HG02885 (cell line): ENCODE measurements around the gene TCERG1L.

Source experiments
- ATAC-seq: cut with Tn5 transposase; IDR thresholded peaks from one replicate; pipeline ENCODE4 v1.9.1; 2021; ENCODE audit warnings: mild to moderate bottlenecking; ENCODE audit not compliant: unreplicated experiment, poor library complexity

TCERG1L gene

DNA sequence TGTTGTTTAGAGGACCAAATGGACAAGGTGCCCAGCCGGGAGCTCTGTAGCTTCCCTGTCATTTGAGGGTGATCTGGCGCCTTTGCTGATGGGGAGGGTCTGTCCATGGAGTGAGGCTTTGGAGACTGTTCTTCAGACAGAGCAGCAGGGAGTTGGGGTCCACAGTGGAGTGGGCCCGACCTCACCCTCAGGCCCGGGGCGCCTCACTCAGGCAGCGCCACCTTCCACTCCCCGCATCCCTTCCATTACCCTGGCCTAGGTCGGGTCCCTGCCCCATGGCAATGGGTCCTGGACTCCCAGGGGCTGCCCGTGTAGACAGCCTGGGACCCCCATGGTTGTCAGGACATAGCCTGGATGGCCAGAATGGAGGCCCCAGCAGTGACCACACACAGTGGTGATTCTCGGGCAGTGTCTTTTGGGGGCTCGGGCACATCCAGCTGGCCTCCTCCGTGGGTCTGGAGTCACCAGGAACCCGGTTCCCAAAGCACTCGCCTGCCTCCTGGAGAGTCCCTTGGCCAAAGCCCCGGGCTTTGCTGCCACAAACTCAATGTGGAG, 38.5 kb downstream of the TCERG1L start:
- no peak for ATAC-seq

DNA sequence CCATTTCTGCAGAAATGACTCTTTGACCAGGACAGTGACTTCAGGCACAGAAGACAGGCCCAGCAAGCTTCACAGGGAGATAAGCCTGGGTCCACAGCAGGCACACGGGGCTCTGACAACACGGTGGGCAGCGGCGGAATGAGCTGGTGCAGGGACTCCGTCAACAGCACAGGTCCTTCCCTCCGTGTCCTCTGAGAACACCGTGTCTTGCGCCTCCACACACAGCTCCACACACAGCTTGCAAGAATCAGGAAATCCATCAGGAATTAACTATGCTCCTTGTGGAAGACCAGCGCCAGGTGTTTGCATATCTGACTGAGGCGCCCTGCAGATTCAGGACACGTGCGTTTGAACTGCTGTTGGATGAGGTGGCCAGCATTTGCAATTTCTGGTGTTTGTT, 39.6 kb downstream of the TCERG1L start:
- ATAC-seq: no peak

DNA sequence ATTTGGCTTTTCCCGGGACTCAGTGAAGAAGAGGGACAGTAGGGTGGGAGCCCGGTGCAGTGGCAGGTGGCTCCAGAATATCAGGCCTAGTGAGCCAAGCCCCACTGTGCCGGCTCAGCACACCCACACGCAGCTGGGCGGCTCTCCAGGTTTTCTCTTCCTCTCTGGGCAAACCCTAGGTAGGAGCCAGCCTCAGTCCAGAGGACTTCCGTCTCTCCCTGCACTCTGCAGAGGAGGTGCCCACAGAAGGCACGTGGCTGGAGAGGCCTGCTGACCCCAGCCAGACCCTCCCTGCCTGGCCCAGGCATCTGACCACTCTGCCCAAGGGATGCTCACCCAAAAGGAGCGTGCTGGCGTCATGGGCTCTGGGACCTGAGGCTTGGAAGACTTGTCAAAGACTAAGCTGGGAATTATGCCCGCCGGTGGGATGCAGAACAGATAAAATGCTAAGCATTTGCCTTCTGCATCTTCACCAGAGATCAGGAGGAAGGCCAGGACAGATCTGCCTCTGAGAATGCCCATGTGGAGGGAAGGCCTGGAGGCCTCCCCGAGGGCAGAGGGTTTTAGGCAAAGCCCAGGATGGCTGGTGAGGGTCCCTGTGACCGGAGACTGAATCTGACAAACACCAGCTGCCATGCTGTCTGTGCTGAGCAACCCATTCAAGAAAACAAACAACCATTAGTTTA, 40.2 kb downstream of the TCERG1L start:
- ATAC-seq: no peak

DNA sequence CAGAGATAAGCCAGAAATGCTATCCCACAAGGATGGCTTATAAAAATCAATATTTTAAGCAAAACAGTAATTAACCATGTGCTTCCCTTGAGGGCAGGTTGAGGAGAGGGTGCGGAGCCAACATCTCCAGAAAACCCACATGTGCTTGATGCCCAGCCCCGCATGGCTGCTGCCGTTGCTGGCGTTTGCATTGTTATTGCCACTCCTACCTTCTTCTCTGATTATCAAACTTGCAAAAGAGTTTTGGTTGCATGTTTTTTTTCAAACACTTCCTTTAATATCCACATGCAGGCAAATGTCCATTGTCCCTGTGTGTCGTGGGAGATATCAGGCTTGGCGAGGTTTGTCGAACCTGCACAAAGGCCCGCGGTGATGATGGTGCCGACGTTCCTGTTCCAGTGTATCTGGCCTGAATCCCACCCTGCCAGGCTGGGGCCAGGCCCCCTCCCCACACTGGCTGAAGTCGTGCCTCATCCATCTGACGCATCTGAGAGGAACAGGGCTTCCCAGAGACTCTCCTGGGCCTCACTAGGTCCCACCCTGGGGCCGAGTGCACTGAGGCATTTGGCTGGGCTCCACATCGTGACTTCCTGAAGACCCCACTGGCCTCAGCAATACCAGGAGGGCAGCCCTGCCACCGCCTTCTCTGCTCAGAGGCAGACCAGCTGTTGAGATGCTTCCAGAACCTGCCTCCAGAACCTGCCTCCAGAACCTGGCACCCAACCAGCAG, 40.9 kb downstream of the TCERG1L start:
- ATAC-seq: no peak

DNA sequence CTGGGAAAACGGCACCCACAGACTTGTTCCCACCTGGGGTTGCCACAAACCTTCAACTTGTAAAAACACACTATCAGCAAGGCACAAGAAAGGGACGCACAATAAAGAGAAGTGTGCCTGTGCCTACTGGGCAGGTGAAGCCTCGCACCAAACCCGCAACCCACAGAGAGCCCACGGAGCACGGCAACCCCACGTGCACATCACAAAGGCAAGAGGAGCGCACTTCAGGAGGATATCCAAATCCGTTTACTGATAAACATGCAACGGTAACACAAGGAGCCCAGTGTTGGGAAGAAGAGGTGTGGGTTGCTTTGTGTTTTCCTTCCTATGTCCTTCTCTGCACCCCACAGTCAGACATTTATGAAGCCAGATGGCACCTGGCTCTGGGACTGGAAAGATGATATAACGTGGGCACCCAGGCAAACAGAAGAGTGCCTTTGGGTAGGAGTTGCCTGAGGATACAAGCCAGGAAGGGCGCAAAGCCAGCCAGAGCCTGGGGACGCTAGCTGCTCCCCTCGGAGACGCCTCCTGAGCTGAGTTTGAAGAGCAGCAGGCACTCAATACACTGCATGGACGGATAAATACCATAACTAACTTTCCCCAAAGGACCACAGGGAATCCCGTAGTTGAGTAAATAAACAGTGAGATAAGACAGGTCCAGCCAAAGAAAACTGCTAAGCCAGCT, 41.6 kb downstream of the TCERG1L start:
- no peak for ATAC-seq

DNA sequence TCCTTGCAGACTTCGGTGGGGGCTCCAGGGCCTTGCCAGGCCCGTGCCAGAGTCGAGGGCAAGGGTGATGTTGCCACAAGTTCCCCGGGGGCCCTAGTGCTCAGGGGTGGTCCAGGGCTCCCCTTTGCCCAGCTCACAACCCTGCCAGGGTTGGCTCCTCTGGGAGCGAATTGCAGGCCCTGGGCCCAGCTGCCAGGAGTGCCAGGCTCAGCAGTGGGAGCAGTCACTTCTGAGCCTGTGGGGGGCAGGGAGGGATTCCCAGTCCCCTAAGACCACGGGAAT, 43.8 kb downstream of the TCERG1L start:
- ATAC-seq: no peak

DNA sequence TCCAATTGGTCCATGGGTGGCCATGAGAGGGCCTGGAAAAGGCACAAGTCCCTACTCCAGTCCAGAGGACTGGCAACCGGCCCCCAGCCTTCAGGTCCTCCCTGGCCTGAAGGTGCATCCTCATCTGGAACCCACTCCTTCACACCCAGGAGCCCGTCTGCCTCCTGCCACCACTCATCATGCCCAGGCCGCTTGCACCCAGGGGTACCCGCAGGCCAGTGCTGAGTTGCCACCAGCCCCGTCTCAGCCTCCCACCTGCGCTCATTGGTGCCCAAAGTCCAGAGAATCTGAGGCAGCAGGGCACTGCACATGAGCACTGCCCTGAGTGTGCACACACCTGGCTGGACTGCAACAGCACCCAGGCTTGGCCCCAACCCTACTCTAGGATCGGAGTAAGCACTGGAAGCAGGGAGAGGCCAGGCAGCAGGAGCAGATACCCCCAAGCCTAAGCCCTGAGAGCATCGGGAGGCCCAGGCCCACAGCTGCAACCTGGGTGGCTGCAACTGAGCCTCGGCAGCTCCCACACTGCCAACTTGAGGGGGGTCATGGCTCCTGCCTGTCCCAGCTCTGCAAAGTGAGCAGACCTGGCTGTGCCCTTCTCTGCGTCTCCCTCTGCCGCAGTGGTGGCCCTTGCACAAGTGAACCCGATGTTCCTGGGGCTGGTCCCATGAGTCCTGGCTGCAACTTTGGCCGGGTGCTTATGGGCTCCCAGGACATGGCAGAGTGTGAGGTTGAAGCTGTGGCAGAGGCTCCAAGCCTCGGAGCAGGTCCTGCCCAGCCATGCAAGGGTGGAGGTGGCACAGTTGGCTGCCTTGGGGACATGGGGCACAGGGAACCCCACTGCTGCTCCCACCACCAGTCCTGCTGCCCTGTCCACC, 44.3 kb downstream of the TCERG1L start:
- ATAC-seq: no peak

DNA sequence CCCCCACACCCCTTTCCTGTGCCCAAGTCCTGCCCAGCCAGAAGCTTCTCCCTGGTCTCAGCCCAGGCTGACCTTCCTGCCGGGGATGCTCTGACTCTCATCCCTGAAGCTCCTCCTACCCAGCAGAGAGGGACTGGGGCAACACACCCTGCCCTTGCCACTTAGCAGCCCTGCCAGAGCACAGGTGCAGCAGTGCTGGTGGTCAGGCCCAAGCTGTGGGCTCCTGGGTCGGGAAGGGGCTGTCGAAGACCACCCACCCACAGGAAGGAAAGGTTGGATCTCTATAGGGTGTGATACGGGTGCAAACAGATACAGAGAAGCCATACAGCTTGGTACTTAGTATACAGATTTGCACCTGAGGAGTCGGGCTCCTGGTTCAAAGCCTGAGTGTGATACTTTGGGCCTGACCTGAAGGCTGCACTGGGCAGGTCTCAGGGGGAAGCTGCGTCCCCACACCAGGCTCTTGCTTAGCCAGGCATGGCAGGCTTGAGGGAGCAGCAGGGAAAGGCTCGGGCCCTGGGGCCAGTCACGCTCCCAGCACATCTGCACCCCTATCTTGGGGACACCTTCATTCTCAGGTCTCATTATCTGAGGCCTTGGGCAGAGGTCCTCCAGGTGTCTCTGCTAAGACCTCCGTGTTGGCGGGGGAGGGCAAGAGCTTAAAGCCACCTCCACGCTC, 47.3 kb downstream of the TCERG1L start:
- no peak for ATAC-seq

DNA sequence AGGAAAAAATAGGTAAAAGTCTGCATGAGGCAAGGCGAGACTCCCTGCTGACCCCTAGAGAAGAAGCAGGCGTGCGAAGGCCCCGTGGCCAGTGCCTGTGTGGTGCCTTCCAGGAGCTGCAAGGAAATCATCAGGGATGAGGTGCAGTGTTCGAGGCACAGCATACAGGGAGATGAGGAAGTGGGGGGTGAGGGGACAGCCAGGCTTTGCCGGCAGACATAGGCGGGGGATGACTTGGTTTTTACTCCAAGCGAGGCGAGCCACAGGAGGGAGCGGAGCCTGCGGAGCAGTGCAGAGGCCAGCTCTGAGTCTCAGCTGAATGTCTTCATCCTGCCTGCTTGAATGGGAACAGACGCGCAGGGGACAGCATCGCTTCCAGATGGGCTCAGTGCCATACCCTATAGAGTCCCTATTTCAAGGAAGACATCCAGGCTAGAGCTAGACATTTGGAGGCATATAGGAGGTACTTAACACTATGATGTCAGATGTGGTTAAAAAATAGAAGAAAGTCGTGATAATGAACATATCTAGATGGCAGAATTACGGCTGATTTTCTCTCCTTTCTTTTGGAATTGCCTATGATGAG, 49.5 kb downstream of the TCERG1L start:
- no peak for ATAC-seq

DNA sequence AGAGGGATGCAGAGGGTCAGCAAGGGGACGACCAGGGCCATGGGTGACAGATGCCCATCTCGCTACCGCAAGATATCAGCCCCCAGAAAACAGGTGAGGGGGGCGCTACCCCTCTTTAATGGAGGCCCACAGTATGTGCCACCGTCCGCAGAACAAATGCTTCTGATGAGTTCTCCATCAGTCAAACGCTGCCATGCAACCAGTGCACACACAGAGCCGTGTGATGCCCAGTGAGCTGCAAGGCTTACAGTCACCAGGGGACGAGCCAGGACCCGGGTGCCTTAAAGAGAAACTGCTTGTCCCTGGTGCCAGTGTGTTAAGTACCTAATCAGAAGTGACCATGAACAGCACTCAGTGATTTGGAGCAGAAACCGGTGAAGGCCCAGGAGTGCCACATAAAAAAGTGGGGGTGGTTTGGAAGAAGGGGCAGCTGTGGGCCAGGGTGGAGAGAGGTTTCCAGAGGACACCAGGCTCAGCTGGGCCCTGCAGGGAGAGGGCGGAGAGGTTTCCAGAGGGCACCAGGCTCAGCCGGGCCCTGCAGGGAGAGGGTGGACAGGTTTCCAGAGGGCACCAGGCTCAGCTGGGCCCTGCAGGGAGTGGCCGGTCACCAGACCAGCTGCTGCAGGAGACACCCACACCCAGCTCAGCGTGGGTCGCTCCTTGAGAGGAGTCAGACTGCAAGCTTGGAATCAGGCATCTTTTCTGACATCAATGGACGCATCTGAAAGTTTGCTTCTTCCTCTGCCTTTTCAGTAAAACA, 50.9 kb downstream of the TCERG1L start:
- no peak for ATAC-seq

DNA sequence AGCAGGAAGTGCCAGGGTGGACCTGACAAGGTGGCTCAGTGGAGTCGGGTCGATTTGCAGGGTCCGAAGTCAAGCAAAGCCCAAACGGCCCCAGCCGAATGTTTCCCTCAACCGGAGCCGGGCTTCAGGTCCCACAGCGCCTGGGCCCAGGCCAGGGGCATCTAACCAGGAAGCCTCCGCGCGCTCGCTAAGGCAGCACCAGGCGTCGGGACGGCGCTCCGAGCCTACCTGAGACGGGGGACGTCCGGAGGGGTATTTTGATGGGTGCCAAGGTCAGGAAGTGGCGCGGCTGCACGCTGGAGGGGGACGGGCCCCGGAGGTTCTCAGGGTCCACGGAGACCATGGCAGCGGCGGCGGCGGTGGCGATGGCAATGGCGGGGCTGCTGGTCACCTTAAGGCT, 51.5 kb downstream of the TCERG1L start:
- ATAC-seq: no peak

DNA sequence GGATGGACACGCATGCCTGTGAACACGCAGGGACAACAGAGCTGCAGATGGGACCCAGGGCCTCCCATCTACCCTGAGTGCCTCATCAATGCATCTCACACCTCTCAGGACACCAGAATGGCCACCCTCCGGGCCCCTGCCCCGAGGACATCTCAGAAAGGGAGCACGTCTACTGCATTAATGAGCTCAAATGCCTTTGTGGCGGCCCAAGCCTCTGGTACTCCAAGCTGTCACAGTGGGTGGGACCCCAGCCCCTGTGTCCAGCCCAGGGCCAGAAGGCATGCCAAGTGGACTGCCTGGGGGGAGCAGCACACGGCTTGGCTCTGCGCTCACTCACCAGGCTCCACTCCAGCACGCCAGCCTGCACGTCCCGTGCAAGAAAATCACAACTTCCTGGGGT, 52.0 kb downstream of the TCERG1L start:
- ATAC-seq: no peak

DNA sequence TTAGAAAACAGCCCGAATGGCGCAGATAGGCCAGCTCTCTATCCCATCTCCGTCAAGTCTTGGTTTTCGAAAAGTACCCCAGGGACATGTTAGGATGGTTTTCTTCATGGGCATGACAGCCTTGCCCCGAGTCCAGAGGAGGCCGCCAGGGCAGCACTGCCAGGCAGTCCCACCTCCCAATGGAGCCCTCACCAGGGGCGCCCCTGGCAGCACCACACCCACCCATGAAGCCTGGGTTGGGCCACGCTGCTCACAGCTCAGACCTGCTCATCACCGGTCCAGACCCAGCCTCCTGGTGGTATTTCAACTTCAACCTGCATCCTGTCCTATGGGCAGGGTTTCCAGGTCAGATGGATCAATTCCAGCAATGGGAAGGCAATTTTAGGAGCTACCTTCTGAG, 53.3 kb downstream of the TCERG1L start:
- ATAC-seq: no peak

DNA sequence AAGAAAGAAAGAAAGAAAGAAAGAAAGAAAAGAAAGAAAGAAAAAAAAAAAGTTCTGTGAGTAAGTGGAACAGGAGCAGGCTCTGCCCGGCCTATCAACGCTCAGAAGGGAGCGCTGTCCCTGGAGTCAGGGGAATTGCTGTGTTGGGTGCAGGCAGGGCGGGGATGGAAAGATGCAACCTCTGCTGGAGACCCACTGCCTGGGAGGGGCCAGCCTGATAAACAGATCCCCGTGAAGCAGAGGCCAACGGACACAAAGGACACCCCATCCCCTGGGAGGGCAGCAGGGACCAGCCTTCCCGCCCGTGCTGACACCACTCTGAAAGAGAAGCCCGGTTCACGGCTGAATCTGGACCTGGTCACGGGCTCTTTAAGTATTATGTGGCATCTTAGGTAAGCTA, 54.5 kb downstream of the TCERG1L start:
- no peak for ATAC-seq

DNA sequence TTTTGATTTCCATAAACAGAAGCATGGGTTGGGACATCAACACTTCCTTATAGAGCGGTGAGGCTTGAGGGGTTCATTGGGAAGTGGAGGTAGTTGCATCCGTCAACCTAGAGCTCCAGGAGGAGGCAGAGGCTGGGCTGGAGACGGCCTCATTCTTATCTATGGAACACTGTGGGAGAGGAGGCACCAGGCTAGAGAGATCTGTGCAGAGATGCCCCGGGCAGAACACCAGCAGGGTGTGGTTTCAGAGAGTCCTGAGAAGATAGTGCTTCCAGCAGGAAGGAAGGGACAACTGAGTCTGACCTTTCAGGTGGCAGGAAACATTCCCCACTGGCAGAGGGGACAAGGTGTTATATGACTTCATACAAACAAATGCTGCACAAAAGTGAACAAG, 56.7 kb downstream of the TCERG1L start:
- ATAC-seq: no peak

DNA sequence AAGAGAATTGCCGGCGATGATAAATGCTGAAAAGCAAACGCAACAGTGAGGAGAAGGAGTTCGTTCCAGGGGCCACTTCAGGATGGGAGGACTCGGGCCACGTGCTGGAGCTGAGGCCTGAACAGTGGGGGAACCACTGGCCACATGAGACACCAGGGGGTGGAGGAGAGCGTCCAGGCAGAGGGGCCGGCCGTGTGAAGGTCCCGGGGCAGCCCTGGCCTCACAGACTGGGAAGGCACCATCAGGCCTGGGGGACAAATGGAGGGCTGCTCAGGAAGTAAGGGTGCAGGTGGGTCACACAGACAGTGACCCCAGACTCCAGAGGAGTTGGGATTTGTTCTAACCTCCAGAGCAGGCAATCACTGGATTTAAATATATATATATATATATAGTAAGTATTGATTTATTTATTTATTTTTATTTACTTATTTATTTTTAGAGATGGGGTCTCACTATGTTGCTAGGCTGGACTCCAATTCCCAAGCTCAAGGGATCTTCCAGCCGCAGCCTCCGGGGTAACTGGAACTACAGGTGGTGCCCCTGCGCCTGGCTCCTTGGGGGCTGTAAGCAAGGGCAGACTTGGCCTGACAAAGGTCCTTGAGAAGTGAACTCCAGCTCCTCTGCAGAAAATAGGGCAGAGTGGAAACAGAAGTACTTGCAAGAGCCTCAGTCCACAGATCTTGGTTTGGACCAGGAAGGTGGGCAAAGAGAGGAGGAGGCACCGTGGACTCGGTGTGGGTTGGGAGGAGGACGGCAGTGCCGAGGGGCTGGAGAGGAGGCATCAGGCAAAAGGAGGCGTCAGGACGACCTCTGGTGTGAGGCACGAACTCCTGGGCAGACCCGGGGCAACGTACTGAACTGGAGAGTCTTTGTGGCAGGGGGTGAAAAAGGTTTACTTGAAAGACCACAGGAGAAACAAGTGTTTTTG, 57.3 kb downstream of the TCERG1L start:
- ATAC-seq: no peak

DNA sequence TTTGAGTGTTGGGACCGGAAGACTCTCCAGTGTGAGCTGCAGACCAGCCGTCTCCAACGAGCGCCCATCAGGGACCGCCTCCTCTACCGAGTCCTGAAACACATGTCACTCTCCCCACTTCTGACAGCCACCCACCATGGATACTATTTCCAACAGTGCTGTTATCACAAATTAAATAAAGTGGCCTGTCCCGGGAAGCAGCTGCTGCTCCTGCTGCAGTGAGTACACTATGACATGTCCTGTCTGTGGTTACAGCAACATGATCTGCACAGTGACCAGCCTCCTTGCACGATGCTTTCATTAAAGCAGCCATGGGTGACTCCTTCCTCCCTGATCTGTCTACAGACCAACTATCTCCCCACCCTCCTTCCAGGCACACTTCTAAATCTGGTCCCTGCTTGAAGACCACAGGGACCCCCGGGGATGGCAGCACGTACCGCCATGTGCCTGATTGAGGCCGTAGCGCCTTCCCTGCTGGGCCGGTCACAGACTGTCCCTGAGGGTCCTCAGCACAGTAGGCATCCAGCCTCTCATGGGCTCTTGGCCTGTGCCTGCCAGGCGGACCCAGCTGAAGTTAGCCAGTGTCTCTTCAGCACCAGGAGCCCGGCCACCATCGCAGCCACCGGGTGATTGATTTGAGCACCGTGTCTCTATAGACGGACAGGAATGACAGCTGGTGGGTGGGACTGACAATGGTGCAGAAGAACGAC, 58.8 kb downstream of the TCERG1L start:
- ATAC-seq: no peak
